HG02943 (cell line): ENCODE data around the gene MDM4.

Experiments used
- ATAC-seq: cut with Tn5 transposase; IDR thresholded peaks from one replicate; pipeline ENCODE4 v1.9.1; 2021; ENCODE audit warnings: mild to moderate bottlenecking, low read depth, moderate library complexity; ENCODE audit not compliant: unreplicated experiment

Gene MDM4

DNA sequence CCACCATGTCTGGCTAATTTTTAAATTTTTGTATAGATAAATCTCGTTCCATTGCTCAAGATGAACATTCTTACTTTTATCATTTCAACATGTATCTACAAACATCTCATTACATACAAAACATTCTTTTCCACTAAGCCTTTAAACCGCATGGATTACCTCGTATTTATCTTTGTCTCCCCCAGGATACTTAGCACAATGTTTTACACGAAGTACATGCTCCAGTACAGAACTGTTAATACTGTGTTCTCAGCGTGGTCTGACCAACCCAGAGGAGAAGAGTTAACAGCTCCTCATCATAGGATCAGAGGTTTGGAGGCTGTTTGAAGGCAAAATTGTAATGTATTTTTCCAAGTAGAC is 29.0 kb upstream of the MDM4 start:
- no peak for ATAC-seq

DNA sequence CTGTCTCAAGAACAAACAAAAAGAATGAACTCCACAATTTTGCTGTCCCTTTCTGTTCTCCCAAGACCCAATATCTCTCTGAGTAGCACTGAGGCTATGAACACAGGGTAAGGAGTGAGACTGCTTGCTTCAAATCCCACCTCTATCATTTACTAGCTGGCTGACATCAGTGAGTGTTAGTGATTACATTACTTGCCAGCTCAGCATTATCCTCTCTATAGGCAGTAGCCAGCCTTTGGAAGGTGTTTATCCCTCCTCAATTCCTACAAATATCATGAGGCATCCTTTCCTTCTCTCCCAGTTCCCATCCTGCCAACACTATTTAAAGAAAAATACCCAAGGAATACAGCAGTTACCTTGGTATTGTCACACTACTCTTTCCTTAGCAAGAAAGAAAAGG is 24.6 kb upstream of the MDM4 start:
- ATAC-seq = no peak

DNA sequence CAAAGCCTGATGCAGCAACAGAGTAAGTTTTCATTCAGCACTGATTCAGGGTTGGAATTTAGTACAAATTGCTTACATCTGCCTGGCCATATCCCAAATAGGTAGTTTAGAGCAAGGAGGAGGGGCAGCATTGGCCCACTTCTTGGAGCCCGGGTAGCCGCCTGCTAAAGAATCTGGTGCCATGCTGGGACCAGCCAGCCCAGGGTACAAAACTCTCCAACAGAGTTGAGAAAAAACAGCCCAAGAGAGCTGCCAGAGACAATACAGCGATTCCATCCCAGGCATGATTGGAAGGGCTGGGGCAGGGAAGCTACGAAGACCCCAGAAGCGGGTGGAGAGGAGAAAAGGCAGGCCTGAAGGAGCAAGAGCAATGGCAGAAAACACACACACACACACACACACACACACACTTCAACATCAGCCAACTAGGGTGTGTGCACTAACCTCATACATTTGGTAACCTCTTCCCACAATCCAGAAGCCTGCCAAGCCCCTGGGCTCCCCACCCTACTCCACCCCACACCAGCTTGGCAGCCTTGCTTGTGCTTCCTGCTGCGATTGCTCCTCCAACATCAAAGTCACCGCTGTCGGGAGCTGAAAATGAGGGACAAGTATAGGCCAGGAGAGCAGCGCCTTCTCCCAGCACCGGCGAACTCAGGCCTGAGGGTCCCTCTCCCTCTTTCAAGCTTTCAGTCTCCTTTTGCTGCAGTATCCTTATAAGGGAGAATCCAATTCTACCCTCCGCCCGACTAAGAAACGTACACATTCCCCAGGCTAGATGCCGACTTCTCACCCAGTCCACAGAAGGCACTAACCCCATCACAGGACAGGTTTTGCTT is 22.8 kb upstream of the MDM4 start:
- peak; percentile 4 for ATAC-seq

DNA sequence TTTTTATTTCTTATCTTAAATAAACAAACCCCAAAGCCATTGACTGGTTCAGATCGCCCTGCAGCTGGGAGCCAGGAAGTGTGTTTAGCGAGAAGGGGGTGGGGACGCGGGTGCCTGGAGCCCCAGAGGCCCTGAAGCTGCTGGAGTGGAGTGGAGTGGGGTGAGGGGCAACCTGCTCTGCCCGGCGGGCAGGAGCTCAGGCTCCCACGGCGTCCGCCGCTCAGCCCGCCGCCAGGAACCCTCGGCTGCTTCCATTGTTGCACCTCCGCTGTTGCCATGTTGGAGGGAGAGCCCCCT is 22.3 kb upstream of the MDM4 start:
- ATAC-seq = peak; percentile 28

DNA sequence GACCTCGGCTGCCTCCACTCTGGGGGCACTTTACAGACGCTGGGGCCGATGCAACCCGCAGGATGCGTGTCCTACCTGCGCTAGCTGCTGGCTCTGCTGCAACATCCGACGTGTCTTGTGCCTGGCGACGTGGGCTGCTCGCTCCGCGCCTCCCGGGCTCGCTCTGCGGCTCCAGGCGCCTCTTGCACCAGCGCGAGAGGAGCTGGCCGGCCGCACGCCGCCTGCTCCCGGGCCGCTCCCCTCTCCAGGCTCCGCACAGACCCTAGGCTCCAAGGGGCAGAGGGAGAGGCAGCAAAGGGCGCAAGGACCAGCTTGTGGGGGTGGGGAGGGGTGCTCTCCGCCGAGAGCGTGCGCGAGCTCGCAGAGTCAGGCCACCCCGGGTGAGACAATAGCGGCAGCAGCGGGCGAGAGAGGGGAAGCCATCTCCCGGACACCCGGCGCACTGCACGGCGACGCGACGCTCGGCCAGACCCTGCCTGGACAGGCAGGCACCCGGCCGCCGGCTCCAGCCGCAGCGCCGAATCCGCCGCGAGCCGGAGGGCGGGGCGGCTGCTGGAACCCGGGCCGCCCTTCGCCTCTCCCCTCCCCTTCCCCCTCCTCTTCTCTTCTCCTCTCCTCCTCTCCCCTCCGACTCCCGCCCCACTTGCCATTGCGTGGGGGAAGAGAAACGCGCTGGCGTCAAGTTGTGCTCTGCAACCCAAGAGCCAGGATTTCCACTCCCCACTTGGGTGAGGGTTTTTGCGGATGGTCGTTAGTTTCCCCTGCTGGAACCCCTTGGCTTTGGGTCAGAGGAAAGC is 21.7 kb upstream of the MDM4 start, which contains the start of gene PIK3C2B:
PIK3C2B (minus strand) TSS at position 525 of the 797 bp plus-strand sequence. CDS start 25,003 bp downstream, outside the sequence.
- peak; percentile 85 for ATAC-seq

DNA sequence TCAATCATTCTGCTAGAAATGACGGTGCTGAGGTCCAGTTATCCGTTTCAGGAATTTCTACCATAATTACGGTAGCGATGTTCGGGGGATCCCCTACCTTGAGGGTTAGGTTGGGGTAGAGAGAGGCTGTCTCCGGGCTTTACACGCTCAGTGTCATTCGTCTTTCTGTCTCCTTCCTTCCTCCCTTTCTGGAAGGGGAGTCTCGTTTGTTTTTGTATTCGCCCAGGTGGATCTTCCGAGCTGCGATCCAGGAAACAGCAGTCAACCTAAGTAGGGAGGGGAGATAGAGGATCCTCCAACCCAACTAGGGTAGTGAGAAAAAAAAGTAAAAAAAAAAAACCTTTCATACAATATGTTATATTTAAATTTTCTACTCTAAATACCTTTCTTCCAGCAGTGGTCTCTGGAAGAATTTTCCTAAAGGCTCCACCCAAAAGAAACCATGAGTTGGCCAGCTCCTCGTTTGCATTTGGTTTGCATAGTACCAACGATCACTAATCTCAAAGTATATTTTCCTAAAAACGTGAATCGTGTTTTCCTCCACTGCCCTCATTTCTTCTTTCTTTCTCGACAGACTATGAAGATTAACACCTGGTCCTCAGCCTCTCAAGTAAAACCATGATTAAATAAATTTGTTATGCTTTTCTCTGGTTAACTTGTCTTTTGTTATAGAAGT is 21.0 kb upstream of the MDM4 start:
- peak; percentile 17 for ATAC-seq

DNA sequence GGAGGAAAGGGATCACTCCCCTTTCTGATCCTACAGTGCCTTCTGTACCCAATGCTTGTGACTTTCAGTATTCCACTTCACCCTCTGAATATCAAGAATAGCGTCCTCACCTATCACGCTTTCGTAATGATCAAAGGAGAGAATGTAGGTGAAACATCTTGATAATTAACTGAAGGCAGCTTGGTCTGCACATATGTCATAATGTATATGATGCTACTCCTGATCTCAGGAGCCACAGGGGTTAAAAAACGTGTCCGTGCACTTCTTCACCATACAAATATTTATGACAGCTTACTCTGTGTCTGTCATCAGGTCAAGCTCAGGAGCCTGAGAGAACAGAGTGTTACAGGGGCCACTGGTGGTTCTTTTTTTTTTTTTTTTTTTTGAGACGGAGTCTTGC is 20.4 kb upstream of the MDM4 start:
- ATAC-seq = no peak

DNA sequence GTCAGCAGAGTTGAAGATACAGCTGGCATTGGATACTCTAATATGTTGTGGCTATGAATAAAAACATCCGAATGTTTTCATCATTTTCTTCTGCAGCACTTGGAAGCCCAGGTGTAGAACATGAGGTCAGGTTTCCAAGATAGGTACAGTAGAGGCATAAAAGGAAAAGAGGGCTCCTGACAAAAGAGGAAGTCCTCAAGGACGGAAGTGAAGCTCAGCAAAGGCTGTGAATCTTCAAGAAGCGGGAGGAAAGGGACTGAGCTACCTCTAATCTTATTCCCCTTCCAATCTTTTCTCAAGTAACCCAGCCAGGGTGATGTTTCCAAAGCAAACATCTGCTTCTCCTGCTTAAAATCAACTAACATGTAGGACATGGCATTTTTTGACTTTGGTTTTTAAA is 17.2 kb upstream of the MDM4 start:
- no peak for ATAC-seq

DNA sequence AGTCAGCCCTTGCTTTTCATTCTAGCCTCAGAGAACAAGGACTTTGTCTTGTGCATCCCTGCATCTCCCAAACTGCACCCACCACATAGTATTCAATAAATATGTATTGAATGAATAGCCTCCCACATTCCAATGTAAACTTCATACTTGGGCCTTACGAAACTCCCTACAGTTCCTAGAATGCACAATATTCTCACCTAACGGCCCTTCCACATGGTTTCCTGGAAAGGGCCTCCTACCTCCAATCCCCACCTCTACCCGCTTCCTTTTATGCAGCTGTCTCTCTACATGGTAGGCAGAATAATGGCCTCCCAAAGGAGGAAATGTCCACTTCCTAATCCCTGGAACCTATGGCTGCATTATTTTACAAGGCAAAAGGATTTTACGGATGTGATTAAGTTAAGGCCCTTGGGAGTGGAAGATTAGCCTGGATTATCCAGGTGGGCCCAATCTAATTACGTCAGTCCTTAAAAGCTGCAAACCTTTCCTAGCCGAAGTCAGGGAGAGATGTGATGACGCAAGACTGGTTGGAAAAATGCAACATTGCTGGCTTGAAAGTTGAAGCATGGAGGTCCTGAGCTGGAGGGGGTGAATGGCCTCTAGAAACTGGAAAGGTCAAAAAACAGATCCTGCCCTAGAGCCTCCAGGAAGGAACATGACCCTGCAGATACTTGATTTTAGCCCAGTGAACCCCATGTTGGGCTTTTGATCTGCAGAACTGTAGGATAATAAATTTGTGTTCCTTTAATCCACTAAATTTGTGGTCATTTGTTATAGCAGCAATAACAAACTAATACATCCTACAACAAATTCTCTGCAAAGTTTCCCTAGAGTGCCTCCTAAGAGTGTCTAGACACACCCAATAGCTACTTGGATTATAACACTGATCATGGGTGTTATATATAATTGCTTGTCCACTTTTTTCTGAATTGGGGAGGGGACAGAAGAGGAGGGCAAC is 16.4 kb upstream of the MDM4 start:
- no peak for ATAC-seq

DNA sequence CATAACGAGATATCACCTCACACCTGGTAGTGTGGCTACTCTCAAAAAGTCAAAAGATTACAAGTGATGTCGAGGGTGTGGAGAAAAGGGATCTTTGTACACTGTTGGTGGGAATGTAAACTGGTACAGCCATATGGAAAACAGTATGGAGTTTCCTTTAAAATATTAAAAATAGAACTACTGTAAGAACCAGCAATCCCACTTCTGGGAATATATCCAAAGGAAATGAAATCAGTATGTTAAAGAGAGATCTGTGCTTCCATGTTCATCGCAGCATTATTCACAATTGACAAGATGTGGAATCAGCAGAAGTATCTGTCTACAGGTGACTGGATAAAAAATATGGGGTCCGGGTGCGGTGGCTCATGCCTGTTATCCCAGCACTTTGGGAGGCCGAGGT is 14.0 kb upstream of the MDM4 start:
- no peak for ATAC-seq

DNA sequence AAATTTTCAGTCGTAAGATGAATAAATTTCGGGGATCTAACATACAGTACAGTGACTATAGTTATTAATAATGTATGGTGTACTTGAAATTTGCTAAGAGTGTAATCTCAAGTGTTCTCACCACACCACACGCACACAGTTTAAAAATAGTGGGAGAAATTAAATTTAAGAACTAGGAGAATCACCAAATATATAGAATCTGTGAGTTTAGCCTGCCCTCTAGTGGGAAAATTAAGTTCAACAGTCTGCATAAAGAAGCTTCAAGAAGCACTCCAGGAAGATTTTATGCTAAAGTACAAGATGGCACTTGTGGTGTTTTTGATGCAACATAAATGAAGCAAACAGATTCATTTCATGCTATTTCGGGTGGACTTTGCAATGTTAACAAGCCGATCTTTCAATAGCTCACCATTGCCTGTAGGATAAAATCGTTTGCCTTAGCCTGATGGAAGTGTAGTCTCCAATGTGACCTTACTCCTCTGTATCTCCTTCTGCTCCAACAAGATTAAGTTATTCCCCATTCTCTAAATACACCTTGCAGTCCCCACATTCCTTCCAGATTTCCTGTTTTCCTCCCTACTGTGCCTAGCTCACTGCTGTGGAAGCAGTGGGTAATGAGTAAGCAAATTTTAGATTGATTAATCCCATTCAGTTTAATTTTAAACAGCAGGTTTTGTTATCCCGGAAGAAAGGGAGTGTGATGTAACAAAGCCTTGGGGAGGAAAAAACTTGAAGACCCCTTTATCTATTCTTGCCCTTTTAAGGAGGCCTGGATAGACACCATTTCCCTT is 12.9 kb upstream of the MDM4 start:
- ATAC-seq = no peak

DNA sequence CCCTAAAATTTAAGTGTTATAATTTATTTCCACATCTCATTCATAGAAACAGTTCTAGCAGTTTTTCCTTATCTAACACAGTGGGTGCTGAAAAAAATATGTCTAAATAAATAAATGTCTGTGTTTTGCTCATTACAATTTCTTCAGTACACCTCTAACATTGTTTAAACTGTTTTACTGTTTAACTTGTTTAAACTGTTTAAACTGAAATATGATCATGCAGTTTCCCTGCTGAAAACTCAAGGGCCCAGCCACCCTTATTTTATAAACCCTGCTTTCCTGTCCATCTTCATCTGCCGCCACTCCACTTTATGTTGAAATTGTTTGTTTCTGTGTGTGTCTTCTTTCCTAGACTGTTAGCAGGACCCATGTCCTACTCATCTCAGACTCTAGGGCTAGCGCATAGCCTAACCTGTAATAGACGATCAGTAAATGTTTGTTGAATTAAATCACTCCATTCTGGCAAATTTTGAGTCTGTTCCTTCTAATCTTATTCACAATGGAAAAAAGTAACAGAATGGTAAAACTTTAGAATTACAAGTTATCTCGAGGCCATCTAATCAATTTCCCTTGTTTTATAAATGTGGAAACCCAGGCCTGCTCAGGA is 12.2 kb upstream of the MDM4 start:
- no peak for ATAC-seq

DNA sequence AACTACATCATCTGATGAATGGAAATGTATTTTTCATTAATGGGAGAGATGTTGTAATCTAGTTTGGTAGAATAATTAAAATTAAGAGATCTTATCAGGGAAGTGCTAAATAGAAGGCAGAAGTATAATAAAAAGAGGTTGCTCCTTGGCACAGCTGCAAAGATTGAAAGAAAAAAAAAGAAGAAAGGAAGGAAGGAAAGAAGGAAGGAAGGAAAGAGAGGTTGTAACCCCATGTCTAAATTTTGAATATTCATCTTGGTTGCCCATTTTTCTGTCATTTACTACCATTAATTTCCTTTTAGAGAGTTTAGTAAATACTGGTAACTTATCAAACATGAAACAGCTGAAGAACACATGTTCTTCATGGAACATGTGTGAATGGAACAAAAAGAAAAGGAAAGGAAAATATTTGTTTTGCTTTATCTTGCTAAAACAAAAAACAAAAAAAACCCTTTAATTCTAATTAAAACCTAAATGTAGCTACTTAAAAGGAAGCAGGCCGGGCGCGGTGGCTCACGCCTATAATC is 10.5 kb upstream of the MDM4 start:
- ATAC-seq = no peak

DNA sequence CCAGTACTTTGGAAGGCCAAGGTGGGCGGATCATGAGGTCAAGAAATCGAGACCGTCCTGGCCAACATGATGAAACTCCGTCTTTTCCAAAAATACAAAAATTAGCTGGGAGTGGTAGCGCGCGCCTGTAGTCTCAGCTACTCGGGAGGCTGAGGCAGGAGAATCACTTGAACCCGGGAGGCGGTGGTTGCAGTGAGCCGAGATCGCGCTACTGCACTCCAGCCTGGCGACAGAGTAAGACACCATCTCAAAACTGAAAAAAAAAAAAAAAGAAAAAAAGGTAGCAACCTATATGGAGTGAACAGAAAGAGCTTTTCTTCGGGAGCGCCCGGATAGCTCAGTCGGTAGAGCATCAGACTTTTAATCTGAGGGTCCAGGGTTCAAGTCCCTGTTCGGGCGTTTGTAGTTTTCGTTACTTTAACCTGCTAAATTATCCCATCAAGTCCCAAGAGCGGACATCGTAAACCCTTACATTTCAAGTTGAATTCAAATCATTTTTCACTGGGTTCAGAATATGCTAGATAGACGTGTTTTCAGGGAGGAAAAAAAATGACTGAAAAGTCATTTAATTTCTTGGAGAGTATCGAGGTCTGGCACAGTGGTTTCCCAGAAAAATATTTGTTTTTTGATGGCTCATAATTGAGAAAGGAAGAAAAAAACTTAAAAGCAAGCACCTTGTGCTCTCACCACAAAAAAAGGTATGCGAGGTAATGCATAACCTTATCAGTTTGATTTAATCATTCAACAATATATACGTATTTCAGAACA is 9.8 kb upstream of the MDM4 start:
- ATAC-seq = peak; percentile 65

DNA sequence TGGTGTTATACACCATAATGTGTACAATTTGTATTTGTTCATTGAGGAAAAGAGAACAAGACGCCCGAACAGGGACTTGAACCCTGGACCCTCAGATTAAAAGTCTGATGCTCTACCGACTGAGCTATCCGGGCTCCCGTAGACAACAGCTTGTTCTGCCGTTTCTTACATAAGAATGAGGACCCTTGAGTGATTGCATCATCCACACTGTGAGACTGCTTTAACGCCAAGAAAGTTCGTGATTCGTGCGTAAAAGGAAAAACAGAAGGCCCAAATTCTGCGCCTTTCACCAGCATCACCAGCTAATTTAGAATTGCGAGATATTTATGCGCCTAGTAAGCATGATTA is 9.3 kb upstream of the MDM4 start:
- peak; percentile 74 for ATAC-seq

DNA sequence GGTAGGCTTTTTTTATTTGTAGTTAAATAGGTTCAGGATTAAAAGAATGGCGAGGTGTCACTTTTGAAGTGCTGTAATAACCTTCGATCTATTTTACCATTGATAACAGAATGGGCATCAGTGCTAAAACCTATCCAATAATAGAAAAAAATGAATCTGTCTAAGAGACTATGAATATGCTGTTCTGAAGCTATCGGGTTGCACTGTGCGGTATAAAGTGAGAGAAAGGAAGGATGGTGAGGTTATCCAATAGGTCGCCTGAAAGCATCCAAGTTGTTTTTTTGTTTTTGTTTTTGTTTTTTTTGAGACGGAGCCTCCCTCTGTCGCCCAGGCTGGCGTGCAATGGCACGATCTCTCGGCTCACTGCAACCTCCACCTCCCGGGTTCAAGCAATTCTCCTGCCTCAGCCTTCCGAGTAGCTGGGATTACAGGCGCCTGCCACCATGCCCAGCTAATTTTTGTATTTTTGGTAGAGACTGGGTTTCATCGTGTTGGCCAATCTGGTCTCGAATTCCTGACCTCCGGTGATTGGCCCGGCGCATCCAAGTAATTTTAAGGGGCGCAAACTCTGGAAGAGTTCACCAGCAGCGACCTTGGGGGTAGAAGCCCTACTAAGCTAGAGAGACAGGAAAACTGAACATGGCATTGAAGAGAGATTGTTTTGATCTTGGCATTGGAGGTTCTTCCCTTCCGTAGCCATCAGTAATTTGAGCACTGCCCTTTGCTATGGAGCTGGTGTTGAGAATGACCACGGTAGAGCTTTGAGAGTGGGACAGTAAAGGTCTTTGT is 8.7 kb upstream of the MDM4 start:
- ATAC-seq = no peak

DNA sequence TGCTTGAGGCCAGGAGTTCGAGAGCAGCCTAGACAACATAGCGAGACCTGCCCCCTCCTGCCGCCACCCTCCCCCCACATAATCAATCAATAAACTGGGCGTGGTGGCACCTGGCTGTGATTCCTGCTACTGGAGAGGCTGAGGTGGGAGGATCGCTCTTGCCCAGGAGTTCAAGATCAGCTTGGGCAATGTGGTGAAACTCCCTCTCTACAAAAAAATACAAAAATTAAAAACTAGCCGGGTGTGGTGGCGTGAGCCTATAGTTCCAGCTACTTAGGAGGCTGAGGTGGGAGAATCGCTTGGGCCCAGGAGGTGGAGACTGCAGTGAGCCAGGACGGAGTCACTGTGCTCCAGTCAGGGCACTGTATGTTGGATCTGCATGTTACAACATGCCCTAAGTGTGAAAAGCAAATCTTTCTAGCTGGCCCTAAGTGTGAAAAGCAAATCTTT is 7.0 kb upstream of the MDM4 start:
- ATAC-seq = no peak
